Heart left ventricle (tissue), 13 donors: Measurements from ENCODE around the gene TIMM17A.
A peak's percentile ranks its signal among the peaks of the same experiment; 100 is the strongest.

ENCODE experiments used
- CTCF ChIP-seq, 12 donors: fragments of 200-600 bp; sonication (generic) in 4 of 12; IDR thresholded peaks; one replicate each; pipeline versions ENCODE4 v1.5.0 to v1.8.0; 2018 to 2022; ENCODE audit warnings: antibody characterized with exemption in 12 of 12, mild to moderate bottlenecking in 5 of 12
- POLR2A ChIP-seq, 2 donors: fragments of 450-650 bp; IDR thresholded peaks; one replicate each; pipeline ENCODE4 v1.6.1; 2017; ENCODE audit warnings: antibody characterized with exemption in 2 of 2, mild to moderate bottlenecking in 2 of 2, moderate library complexity in 2 of 2
- donor health status: ischemic (EF 13 %, LVEDD 7.1; RV severe dilation, severe dysfunction).
- donor health status: DM: no; HTN: yes; CAD: no.
- donor health status: DM: no; HTN: no; CAD: no.
- donor health status: ischemic (EF 25% LVEDD 6.9; RV normal size, moderate dysfunction).
- donor health status: ischemic (EF 25% LVEDD 5.7; RV mildly dilated, moderate dysfunction).
- donor health status: ischemic (EF 35%, LVEDD 5.7; RV mildly dilated, moderate dysfunction).
- donor health status: nonischemic (EF 11% LVEDD 7.7; RV severe dilation, severe dysfunction).
- donor health status: DM: yes; HTN: yes; CAD: no.
- donor health status: PGD.
- donor health status: ischemic (EF 29% LVEDD 5.4; RV normal size, mild dysfunction).
- donor health status: nonischemic (EF 23%, LVEDD 6.1; RV moderate dilation, normal function).

- TF ChIP-seq CTCF (IDR thresholded peaks at IDR 0.05) (peak in 7 of 12 donors; percentile 12 to 55 (median 26)), POLR2A (IDR thresholded peaks at IDR 0.05) (no peak)
Observed at GRCh38 chr1:201945157-201945556, 10.1 kb upstream of the TIMM17A start.
